HG02981 (cell line): ENCODE results near the gene SLC39A7.
"Not testable (repeated sequence)": the region's sequence is repeated elsewhere in the genome, so short reads cannot be mapped to it uniquely, and the experiment has no call there.

Experiments
- ATAC-seq: cut with Tn5 transposase; IDR thresholded peaks from one replicate; pipeline ENCODE4 v1.9.1; 2021; ENCODE audit warnings: mild to moderate bottlenecking, moderate library complexity; ENCODE audit not compliant: unreplicated experiment

The SLC39A7 gene

GRCh38 chr6:33226503-33227120 is 25.9 kb downstream of the SLC39A7 start:
- not testable (repeated sequence) for ATAC-seq

- no peak for ATAC-seq
These were observed 34.6 kb downstream of the SLC39A7 start for GRCh38 chr6:33235221-33235634.

GRCh38 chr6:33236328-33236727 is 35.7 kb downstream of the SLC39A7 start:
- ATAC-seq = no peak

- ATAC-seq = no peak
These were observed 36.2 kb downstream of the SLC39A7 start for GRCh38 chr6:33236852-33237251.

GRCh38 chr6:33237741-33238140 is 37.1 kb downstream of the SLC39A7 start:
- ATAC-seq = no peak

- no peak for ATAC-seq
These were observed 41.3 kb downstream of the SLC39A7 start for GRCh38 chr6:33241968-33242367.

GRCh38 chr6:33243476-33243875 is 42.8 kb downstream of the SLC39A7 start:
- no peak for ATAC-seq

GRCh38 chr6:33247977-33248642 is 47.4 kb downstream of the SLC39A7 start:
- peak; percentile 41 for ATAC-seq

GRCh38 chr6:33248643-33248931 is 47.9 kb downstream of the SLC39A7 start:
- ATAC-seq = peak; percentile 3

- peak; percentile 85 for ATAC-seq
These were observed 48.5 kb downstream of the SLC39A7 start for GRCh38 chr6:33248932-33249731.

GRCh38 chr6:33249732-33250630 is 49.3 kb downstream of the SLC39A7 start:
- ATAC-seq = peak; percentile 0

- no peak for ATAC-seq
These were observed 50.1 kb downstream of the SLC39A7 start for GRCh38 chr6:33250731-33251130.

GRCh38 chr6:33251395-33252012 is 50.8 kb downstream of the SLC39A7 start:
- ATAC-seq = no peak

GRCh38 chr6:33252759-33253158 is 52.1 kb downstream of the SLC39A7 start:
- no peak for ATAC-seq
